Measurements from ENCODE around the gene RPS6KL1. TPM values are rescaled to one million over a fixed set of nuclear protein-coding genes. Genes with fewer than 3 reads are reported as not detected.

Gene RPS6KL1
- 4.4 TPM in 1 of 2 replicates, not detected in the other for total RNA-seq

GRCh38 chr14:74922752-74923401 is at the start of gene RPS6KL1:
RPS6KL1 (minus strand) TSS chr14:74923260; CDS start chr14:74921541, 1,719 bp downstream.

GRCh38 chr14:74955229-74956026 is 32.4 kb upstream of the RPS6KL1 start, which contains the start of gene PGF:
PGF (minus strand) TSS chr14:74955597; CDS start chr14:74955242, 355 bp downstream.

GRCh38 chr14:74881431-74882102 is 41.5 kb downstream of the RPS6KL1 start, which contains the start of gene DLST:
DLST (plus strand) TSS chr14:74881916; CDS start chr14:74881954, 38 bp downstream.

GRCh38 chr14:74875941-74876913 is 46.8 kb downstream of the RPS6KL1 start, which contains the start of gene PROX2:
PROX2 (minus strand) TSS chr14:74876145; CDS start chr14:74863834, 12,311 bp downstream.

Other genes with a start within 250 kb of the RPS6KL1 start
- 13.5 and 16.3 TPM in 2 replicates for gene AREL1, start 210.2 kb downstream of the RPS6KL1 start, total RNA-seq
- 34.5 and 43.6 TPM in 2 replicates for gene FCF1, start 210.1 kb downstream of the RPS6KL1 start, total RNA-seq
- 30.3 and 30.9 TPM in 2 replicates for gene YLPM1, start 159.9 kb downstream of the RPS6KL1 start, total RNA-seq
- gene PROX2, start 47.1 kb downstream of the RPS6KL1 start, total RNA-seq: not detected in 2 replicates
- 53.6 and 89.1 TPM in 2 replicates for gene DLST, start 41.3 kb downstream of the RPS6KL1 start, total RNA-seq
- gene PGF, start 32.3 kb upstream of the RPS6KL1 start, total RNA-seq: 24.0 and 30.8 TPM in 2 replicates
- gene EIF2B2, start 79.7 kb upstream of the RPS6KL1 start, total RNA-seq: 34.1 and 38.1 TPM in 2 replicates
- 15.9 and 17.1 TPM in 2 replicates for gene MLH3, start 128.2 kb upstream of the RPS6KL1 start, total RNA-seq
- 4.2 and 4.9 TPM in 2 replicates for gene ACYP1, start 140.8 kb upstream of the RPS6KL1 start, total RNA-seq
- 0.24 TPM in 1 of 2 replicates, not detected in the other for gene ZC2HC1C, start 146.4 kb upstream of the RPS6KL1 start, total RNA-seq
- gene NEK9, start 203.8 kb upstream of the RPS6KL1 start, total RNA-seq: 60.8 and 70.0 TPM in 2 replicates

Data from cardiac ventricle fibroblast (primary cell).